Germinal center (tissue), 1 donor: ENCODE measurements around the gene RAD51B.

Experiments used
- DNase-seq: peaks from one replicate; pipeline ENCODE4 v3.0.0; 2012; ENCODE audit warnings: mixed read lengths, low spot score

The RAD51B gene

DNA sequence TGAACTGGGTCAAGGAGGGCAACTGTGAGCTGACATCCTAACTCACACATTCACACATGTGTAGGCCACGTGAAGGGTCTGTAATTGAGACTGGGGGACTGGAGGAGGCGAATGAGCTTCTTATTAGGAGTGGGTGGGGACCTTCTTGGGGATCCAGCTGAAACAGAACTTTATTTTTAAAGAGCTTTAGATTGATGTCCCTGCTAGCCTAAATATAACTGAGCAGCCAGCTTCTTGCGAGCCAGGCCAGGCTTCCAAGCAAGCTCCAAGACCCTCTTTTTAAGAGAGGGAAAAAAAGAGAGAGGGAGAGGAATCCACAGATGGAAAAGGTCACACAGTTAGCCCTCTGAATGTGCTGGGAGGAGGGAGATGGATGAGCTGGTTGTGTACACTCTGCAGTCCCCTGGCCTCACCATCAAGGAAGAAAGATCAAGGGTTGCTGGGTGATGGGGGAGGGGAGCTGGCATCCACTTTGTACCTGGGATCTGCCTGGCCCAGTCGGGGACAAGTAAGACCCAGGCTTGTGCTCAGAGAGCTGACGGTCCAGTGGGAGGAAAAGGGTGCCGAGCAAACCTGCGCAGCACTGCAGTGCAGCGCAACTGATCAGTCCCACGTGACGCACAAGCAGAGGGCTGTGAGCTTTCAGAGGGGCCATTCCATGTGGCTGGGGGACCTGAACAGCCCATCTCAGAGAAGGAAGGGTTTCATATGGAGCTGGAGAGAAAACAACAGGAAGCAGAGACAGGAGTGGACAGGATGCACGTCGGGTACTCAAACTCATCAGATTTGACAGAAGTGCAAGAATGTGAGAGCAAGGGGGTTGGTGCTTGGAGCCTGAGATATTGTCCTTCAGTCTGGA lies 818.8 kb downstream of the RAD51B start:
- no peak for DNase-seq

DNA sequence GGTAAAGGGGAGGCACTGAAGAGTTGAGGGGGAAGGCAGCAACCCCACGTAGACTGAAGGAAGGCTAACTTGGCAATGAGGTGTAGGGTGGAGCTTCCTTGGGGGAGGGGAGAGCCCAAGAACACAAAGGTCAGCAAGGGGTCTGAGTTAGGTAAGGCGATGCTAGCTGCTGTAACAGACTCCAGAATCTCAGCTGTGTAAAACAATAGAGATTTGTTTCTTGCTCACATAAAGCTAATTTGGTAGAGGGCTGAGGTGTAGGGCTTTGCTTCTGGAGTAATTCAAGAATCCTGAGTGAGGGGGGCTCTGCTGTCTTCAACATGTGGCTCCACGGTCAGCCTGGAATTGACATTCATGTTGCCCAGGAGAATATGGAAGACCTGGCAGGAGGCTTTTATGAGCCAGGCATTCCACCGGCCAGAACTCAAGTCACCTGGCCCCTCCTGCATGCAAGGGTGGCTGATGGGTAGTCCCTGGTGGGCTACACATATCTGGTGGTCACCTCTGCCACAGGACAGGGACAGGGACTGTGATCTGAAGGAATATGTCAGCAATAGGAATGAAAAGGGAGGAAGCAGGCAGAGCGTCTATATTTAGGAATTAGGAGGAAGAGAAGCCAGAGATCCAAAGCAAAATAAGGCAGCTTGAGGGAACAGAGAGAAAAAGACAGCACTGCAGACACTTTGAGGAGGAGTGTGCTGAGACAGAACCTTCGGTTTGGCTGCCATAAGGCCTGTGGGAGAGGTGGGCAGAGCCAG lies 819.6 kb downstream of the RAD51B start:
- DNase-seq, result no peak

DNA sequence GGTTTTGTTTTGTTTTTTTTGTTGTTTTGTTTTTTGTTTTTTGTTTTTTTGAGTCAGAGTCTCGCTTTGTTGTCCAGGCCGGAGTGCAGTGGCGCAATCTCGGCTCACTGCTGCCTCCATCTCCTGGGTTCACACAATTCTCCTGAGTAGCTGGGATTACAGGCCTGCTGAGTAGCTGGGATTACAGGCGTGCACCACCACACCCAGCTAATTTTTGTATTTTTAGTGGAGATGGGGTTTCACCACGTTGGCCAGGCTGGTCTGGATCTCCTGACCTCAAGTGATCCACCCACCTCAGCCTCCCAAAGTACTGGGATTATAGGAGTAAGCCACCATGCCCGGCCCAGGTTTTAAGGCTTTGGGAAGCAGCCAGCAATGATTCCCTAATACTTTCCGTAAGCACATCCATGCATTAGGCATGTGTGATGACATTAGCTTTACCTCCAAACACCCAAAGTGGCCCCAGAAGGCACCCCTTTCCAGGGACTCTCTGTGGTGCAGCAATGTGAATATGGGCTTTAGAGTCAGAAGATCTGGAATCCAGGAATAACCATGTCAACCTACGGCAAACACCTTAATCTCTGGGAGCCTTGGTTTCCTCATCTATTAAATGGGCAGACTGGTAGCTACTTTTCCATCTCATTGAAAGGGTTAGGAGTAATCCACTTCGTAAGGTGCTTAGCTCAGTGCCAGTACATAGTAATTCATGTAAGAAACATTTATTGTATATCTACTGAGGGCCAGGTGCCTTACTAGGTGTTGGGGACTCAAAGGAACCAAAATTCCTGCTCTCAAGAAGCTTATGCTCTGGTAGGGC lies 820.4 kb downstream of the RAD51B start:
- DNase-seq, result no peak

DNA sequence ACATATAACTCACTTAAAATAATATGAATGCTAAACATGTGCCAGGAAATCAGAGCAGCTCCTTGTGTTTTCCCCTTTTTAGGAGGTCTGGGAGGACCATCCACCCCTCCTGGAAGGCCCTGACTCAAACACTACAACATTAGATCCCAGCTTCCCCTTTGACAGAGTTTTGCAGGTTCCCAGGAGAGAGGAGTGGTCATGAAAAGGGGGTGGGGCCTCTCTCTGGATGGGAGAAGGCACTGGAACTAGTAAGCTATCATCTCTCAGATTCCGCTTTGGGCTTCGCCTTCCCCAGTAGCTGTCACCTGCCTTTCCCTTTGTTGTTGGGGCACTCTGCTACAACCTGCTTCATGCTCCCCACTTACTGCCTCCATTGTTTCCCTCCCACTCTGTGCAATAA lies 824.1 kb downstream of the RAD51B start:
- no peak for DNase-seq

DNA sequence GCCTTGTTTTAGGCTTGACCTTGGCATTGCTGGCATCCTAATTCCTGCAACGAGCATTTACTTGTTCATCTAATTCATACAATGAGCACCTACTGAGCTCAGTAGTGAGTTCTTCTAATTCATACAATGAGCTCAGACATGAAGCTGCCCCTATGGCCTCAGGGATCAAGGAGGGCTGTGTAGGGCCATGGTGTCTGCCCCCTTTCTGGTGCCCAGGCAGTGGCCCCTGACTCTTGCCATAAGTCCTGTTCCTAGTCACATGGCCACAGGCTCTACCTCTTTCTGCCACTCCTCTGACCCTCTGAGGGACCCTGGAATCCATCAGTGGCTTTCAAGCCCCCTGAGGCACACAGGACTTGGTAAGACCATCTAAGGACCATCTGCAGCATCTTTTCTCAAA lies 824.5 kb downstream of the RAD51B start:
- DNase-seq, result no peak

DNA sequence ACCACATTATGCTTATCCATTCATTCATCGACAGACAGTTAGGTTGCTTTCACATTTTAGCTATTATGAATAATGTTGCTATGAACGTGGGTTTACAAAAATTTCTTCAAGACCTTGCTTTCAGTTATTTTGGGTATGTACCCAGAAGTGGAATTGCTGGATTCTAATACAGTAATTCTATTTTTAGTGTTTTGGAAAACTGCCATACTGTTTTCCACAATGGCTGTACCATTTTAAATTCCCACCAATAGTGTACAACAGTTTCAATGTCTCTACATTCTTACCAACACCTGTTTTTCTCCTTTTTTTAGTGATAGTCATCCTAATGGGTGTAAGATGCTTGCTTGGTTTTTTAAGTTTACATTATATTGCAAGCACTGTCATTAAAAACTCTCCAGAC lies 825.8 kb downstream of the RAD51B start:
- DNase-seq, result no peak

GRCh38 chr14:68649476-68650189 lies 830.1 kb downstream of the RAD51B start:
- no peak for DNase-seq

- DNase-seq, result no peak
These were observed 830.9 kb downstream of the RAD51B start for GRCh38 chr14:68650404-68650994.

- DNase-seq, result no peak
These were observed 831.5 kb downstream of the RAD51B start for GRCh38 chr14:68651075-68651474.

- no peak for DNase-seq
These were observed 832.3 kb downstream of the RAD51B start for GRCh38 chr14:68651652-68652432.

GRCh38 chr14:68652433-68652690 lies 832.8 kb downstream of the RAD51B start:
- DNase-seq, result no peak

DNA sequence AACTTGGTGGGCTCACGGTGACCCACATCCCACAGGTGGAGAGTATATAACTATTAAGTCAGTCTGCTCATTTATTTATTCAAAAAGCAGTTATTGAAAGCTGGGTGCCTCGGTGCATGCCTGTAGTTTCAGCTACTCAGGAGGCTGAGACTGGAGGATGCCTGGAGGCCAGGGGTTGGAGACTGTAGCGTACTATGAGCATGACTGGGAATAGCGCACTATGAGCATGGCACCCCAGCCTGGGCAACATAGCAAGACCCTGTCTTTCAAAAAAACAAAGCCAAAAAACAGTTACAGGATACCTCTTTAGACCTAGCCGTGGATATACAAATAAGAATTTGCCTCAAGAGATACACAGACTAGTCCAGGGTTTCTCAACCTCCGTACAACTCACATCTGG lies 833.5 kb downstream of the RAD51B start:
- DNase-seq, result no peak

GRCh38 chr14:68653804-68654203 lies 834.2 kb downstream of the RAD51B start:
- no peak for DNase-seq

DNA sequence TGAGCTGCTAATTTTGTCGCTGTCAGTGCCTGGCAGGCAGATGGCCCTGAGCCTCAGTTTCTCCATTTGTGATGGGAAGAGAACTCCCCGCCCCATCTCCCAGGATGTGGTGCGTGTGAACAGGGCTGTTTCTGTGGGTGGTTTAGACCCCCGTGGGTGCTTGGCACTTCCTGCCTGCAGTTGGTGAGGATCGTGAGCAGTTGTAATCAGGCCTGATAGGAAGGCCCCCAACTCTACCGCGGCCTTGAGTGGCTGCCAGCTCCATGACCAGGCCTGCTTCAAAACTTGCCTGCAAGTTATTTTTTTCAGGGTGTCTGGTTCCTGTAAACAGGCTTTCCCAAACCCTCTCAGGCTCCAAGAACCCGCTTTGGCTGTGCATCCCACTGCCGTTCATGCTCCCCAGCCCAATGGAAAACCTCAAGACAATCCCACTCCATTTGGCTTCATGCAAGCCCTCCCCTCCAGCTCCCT lies 834.9 kb downstream of the RAD51B start:
- no peak for DNase-seq

DNA sequence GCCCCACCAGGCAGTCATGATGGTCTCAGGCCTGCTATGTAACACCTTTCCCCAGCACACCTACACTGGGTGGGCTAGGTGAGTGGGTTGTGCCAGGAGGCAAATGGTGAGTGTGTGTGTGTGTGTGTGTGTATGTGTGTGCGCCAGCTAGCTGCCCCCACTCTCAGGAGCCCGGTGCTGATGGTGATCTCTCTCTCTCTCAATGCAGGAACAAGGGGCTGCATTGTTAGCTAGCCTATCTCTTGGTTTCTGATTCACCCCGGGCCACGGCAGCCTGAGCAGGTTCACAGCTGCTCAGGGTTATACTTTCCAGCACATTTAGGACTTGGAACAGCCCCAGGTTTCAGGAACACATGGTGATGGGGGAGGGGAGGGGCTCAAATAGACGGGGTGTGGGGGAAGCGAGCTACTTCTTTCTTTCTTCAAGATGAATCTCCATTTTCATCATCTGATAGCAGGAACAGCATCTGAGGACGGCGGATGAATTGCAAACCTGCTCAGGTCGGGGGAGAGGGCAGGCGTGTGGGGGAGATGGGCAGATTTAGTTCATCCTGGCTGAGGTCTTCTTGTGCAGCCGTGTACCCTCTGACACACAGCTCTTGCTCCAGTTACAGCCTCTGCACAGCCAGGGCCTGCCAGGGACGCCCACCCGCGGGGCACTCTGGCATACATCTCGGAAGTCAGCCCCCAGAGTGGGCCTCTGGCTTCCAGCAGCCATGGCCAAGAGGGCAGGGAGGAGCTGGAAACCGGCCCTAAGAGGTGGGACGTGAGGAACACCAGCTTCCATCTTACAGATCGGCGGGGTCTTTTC lies 835.6 kb downstream of the RAD51B start:
- no peak for DNase-seq

DNA sequence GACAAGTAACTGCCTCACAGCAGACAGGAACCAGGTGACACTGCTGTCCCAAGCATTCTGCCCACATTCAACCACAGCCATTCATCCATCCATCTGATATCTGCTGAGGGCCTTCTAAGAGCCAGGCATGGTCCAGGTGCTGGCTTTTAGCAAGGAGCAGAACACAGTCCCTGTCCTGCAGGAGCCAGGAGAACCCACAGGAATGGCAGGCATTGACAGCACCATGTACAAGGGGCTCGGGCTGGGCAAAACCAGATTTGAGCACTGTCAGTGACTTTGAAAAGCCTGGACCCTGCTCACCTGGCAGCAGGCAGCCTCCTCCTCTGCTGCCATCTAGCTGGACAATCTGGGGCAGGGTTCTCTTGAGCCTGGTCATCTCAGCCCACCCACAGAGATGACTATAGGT lies 836.3 kb downstream of the RAD51B start:
- no peak for DNase-seq

- no peak for DNase-seq
These were observed 836.9 kb downstream of the RAD51B start for GRCh38 chr14:68656452-68656851.

GRCh38 chr14:68657300-68658028 lies 837.9 kb downstream of the RAD51B start:
- DNase-seq, result no peak

GRCh38 chr14:68658029-68658509 lies 838.5 kb downstream of the RAD51B start:
- DNase-seq, result no peak
